ENCODE results near the gene ATOH1.

The ATOH1 gene, protein sequence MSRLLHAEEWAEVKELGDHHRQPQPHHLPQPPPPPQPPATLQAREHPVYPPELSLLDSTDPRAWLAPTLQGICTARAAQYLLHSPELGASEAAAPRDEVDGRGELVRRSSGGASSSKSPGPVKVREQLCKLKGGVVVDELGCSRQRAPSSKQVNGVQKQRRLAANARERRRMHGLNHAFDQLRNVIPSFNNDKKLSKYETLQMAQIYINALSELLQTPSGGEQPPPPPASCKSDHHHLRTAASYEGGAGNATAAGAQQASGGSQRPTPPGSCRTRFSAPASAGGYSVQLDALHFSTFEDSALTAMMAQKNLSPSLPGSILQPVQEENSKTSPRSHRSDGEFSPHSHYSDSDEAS

GRCh38 chr4:93828332-93828994, at the start of gene ATOH1:
TSS of gene ATOH1 (plus strand) at chr4:93828753. CDS start at chr4:93828927, 174 bp downstream.
- peak within 1 kb of the TSS; percentile 22 for H3K4me3 ChIP-seq (ENCODE audit: low read depth, low read length)
- peak; percentile 4 for DNase-seq (ENCODE audit: low read depth)
- TF ChIP-seq CTCF (conservative IDR thresholded peaks at IDR 0.05; ENCODE audit: low read depth, low read length), result no peak

- no peak overlapping the region for H3K4me3 ChIP-seq (ENCODE audit: low read depth, low read length)
These were observed 49.3 kb upstream of the ATOH1 start for GRCh38 chr4:93779228-93779627.

DNA sequence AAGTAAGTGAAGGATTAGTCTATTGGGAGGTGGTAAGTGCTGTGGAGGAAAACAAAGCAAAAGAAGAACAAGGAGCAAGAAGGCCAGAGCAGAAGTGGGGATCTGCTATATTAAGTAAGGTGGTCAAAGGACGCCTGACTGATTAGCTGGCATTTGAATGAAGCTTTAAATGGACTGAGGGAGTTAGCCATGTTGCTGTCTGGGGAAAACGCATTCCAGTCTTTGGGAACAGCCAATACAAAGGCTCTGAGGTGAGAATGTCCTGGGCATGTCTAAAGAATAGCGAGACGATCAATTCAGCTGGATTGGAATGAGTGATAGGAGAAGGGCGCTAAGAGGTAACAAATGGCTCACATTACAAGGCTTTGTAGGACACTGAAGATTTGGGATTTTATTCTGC, 48.5 kb upstream of the ATOH1 start:
- no peak for DNase-seq (ENCODE audit: low read depth)
- TF ChIP-seq CTCF (conservative IDR thresholded peaks at IDR 0.05; ENCODE audit: low read depth, low read length), result no peak
- H3K4me3 ChIP-seq (ENCODE audit: low read depth, low read length), result no peak overlapping the region

More at GRCh38 chr4:93779228-93779627, 49.3 kb upstream of the ATOH1 start:
- no peak for TF ChIP-seq CTCF (conservative IDR thresholded peaks at IDR 0.05; ENCODE audit: low read depth, low read length)
- DNase-seq (ENCODE audit: low read depth), result no peak

DNA sequence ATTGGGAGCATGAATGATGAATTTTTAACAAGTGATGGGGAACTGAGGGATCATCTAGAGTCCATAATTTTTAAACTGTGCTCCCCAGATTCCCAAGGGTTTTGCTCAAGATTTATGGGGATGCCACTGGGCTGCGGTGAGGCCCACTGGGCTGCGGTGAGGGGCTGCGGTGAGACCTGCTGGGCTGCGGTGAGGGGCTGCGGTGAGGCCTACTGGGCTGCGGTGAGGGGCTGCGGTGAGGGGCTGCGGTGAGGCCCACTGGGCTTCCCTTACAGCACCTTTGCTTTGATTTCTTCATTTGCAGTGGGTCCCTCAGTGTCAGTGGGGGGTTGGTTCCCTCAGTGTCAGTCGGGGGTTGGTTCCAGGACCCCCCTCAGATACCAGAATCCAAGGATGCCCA, 47.4 kb upstream of the ATOH1 start:
- no peak for DNase-seq (ENCODE audit: low read depth)
- no peak overlapping the region for H3K4me3 ChIP-seq (ENCODE audit: low read depth, low read length)
- no peak for TF ChIP-seq CTCF (conservative IDR thresholded peaks at IDR 0.05; ENCODE audit: low read depth, low read length)

- H3K4me3 ChIP-seq (ENCODE audit: low read depth, low read length), result no peak overlapping the region
- no peak for DNase-seq (ENCODE audit: low read depth)
- no peak for TF ChIP-seq CTCF (conservative IDR thresholded peaks at IDR 0.05; ENCODE audit: low read depth, low read length)
These were observed 42.4 kb upstream of the ATOH1 start for GRCh38 chr4:93786149-93786548.

GRCh38 chr4:93788712-93789111, 39.8 kb upstream of the ATOH1 start:
- DNase-seq (ENCODE audit: low read depth), result peak; percentile 61
- no peak overlapping the region for H3K4me3 ChIP-seq (ENCODE audit: low read depth, low read length)
- peak; percentile 64 for TF ChIP-seq CTCF (conservative IDR thresholded peaks at IDR 0.05; ENCODE audit: low read depth, low read length)

All from choroid plexus epithelial cell (primary cell).